A549 (cell line): Measurements from ENCODE around the gene FBLN1. TPM values are rescaled to one million over a fixed set of nuclear protein-coding genes. Genes with fewer than 3 reads are reported as not detected.

Experiments used
- ATAC-seq, 2 experiments: fragments of 200-7000 bp in 1 of 2; fragments of >200 bp in 1 of 2; cut with Nextera tagmentation in 1 of 2; cut with Tn5 transposase in 1 of 2; 3 replicates each; pipeline versions ENCODE4 v1.8.0 to v1.9.1; 2018 to 2020; ENCODE audit warnings: mild to moderate bottlenecking in 1 of 2, moderate library complexity in 1 of 2
- CTCF ChIA-PET: fragments of 300-600 bp; sonication (Branson Sonifier 250); formaldehyde crosslinking; extraction: SDS; loops from one replicate; lab custom pipeline; 2021; ENCODE audit warnings: antibody characterized with exemption, inconsistent platforms; lab: Yijun Ruan, JAX
- POLR2A ChIA-PET: fragments of 350-600 bp; formaldehyde crosslinking; extraction: SDS; loops from one replicate; lab custom pipeline; 2021; ENCODE audit warnings: antibody characterized with exemption, inconsistent platforms; lab: Yijun Ruan, JAX
- DNase-seq, 2 experiments: peaks; one replicate each; pipeline versions ENCODE4 v3.0.0 to v3.0.0-alpha.2; 2011 to 2016; ENCODE audit warnings: low read depth in 1 of 2, low spot score in 1 of 2
- FAIRE-seq: peaks from 2 replicates; lab custom pipeline; 2011; peaks lifted over from hg19 to GRCh38; lab: Jason Lieb, UNC
- H3K27ac ChIP-seq, 2 experiments: fragments of >200 bp; sonication (Bioruptor Twin); formaldehyde crosslinking; 3 replicates each; pipeline ENCODE4 v1.5.1; 2016 to 2017
- H3K4me1 ChIP-seq: fragments of >200 bp; sonication (Bioruptor Twin); formaldehyde crosslinking; 3 replicates; pipeline ENCODE4 v1.6.1; 2016
- H3K4me2 ChIP-seq: fragments of >200 bp; sonication (Bioruptor Twin); formaldehyde crosslinking; 3 replicates; pipeline ENCODE4 v1.6.1; 2016
- H3K4me3 ChIP-seq: fragments of >200 bp; sonication (Bioruptor Twin); formaldehyde crosslinking; 3 replicates; pipeline ENCODE4 v1.5.1; 2016
- H3K9me3 ChIP-seq: fragments of >200 bp; sonication (Bioruptor Twin); formaldehyde crosslinking; 3 replicates; pipeline ENCODE4 v1.6.1; 2016
- CEBPB ChIP-seq, 2 experiments: fragments of >200 bp in 1 of 2; sonication (Bioruptor Twin) in 1 of 2; formaldehyde crosslinking in 1 of 2; IDR thresholded peaks; 2 replicates each; pipeline ENCODE4 v1.6.1; 2012 to 2016
- CHD4 ChIP-seq: fragments of 200-600 bp; sonication (generic); IDR thresholded peaks from 2 replicates; pipeline ENCODE4 v1.6.1; 2016; ENCODE audit warnings: antibody characterized with exemption, mild to moderate bottlenecking, borderline replicate concordance
- E2F6 ChIP-seq: IDR thresholded peaks from 2 replicates; pipeline ENCODE4 v1.6.1; 2012; ENCODE audit warnings: low read depth, borderline replicate concordance
- EHF ChIP-seq: fragments of 250-450 bp; sonication (Bioruptor Pico); IDR thresholded peaks from 2 replicates; pipeline ENCODE4 v1.5.0; 2020; ENCODE audit warnings: mild to moderate bottlenecking
- EHMT2 ChIP-seq: fragments of 200-600 bp; sonication (generic); IDR thresholded peaks from 2 replicates; pipeline ENCODE4 v1.6.1; 2016; ENCODE audit warnings: antibody characterized with exemption, low read depth, mild to moderate bottlenecking, moderate library complexity
- ELK1 ChIP-seq: fragments of 150-350 bp; IDR thresholded peaks from 2 replicates; pipeline ENCODE4 v1.6.1; 2014; ENCODE audit warnings: low read depth, mild to moderate bottlenecking, low read length
- FOSB ChIP-seq: fragments of 250-450 bp; sonication (Bioruptor Pico); IDR thresholded peaks from 2 replicates; pipeline ENCODE4 v1.5.0; 2020; ENCODE audit warnings: mild to moderate bottlenecking, moderate library complexity
- FOSL2 ChIP-seq, 2 experiments: fragments of 450-650 bp in 1 of 2; fragments of >200 bp in 1 of 2; sonication (Bioruptor Twin) in 1 of 2; formaldehyde crosslinking; IDR thresholded peaks; 2 replicates each; pipeline versions ENCODE4 v1.5.0 to v1.6.1; 2016 to 2020; ENCODE audit warnings: mild to moderate bottlenecking in 1 of 2, moderate library complexity in 1 of 2
- GATA3 ChIP-seq: IDR thresholded peaks from 2 replicates; pipeline ENCODE4 v1.6.1; 2012; ENCODE audit warnings: borderline replicate concordance
- HDAC2 ChIP-seq: fragments of 200-600 bp; sonication (generic); IDR thresholded peaks from 2 replicates; pipeline ENCODE4 v1.6.1; 2016
- HEYL ChIP-seq: fragments of 250-450 bp; sonication (Bioruptor Pico); IDR thresholded peaks from 2 replicates; pipeline ENCODE4 v1.8.0; 2021; ENCODE audit warnings: mild to moderate bottlenecking, moderate library complexity
- HOXA7 ChIP-seq: fragments of 250-450 bp; sonication (Bioruptor Pico); IDR thresholded peaks from 2 replicates; pipeline ENCODE4 v1.5.0; 2020; ENCODE audit warnings: mild to moderate bottlenecking, moderate library complexity
- HOXB13 ChIP-seq: fragments of 250-450 bp; sonication (Bioruptor Pico); IDR thresholded peaks from 2 replicates; pipeline ENCODE4 v1.5.0; 2020; ENCODE audit warnings: low read depth, mild to moderate bottlenecking, moderate library complexity
- HOXB5 ChIP-seq: fragments of 250-450 bp; sonication (Bioruptor Pico); IDR thresholded peaks from 2 replicates; pipeline ENCODE4 v1.5.0; 2020; ENCODE audit warnings: mild to moderate bottlenecking, moderate library complexity
- KDM1A ChIP-seq: fragments of 200-600 bp; sonication (generic); IDR thresholded peaks from 2 replicates; pipeline ENCODE4 v1.6.1; 2016; ENCODE audit warnings: low read depth, mild to moderate bottlenecking
- KDM5A ChIP-seq: fragments of 200-600 bp; sonication (generic); IDR thresholded peaks from 2 replicates; pipeline ENCODE4 v1.6.1; 2016; ENCODE audit warnings: antibody characterized with exemption, mild to moderate bottlenecking
- MAX ChIP-seq: IDR thresholded peaks from 2 replicates; pipeline ENCODE4 v1.6.1; 2012
- MYC ChIP-seq: IDR thresholded peaks from 2 replicates; pipeline ENCODE4 v1.6.1; 2012; ENCODE audit warnings: mild to moderate bottlenecking, inconsistent platforms, low read length, improper control_type of control experiment, borderline replicate concordance
- NPAS2 ChIP-seq: fragments of 250-450 bp; sonication (Bioruptor Pico); IDR thresholded peaks from 2 replicates; pipeline ENCODE4 v1.8.0; 2022; ENCODE audit warnings: mild to moderate bottlenecking, moderate library complexity, borderline replicate concordance
- REST ChIP-seq: fragments of 200-600 bp; sonication (generic); IDR thresholded peaks from 2 replicates; pipeline ENCODE4 v1.6.1; 2016; ENCODE audit warnings: antibody characterized with exemption, mild to moderate bottlenecking, moderate library complexity
- SREBF2 ChIP-seq: fragments of 450-650 bp; IDR thresholded peaks from 2 replicates; pipeline ENCODE4 v1.6.1; 2014; ENCODE audit warnings: mild to moderate bottlenecking, moderate library complexity
- TFCP2L1 ChIP-seq: fragments of 250-450 bp; sonication (Bioruptor Pico); IDR thresholded peaks from 2 replicates; pipeline ENCODE4 v1.5.0; 2021; ENCODE audit warnings: mild to moderate bottlenecking
- ZC3H11A ChIP-seq: fragments of 450-650 bp; IDR thresholded peaks from 2 replicates; pipeline ENCODE4 v1.6.1; 2014; ENCODE audit warnings: antibody characterized with exemption, mild to moderate bottlenecking
- ZNF302 ChIP-seq: fragments of 250-450 bp; sonication (Bioruptor Pico); IDR thresholded peaks from 2 replicates; pipeline ENCODE4 v1.9.0; 2021; ENCODE audit warnings: inconsistent platforms, mild to moderate bottlenecking, moderate library complexity
- WGBS: methylation state at CpG from one replicate; pipeline ENCODE4 v1.1.6; 2017; ENCODE audit errors: missing lambda C conversion rate; 5-methylcytosine and 5-hydroxymethylcytosine counted together
- polyA plus RNA-seq, 4 experiments: library from polyadenylated mRNA; depleted of rRNA in 3 of 4; stranded (reverse); fragments of >200 nt; fragmentation: RNase III in 1 of 4; extraction: RNeasy Plus Mini Kit Qiagen cat#74134 plus additional on column Dnase treatment in 1 of 4; gene quantifications; 2 replicates in 3 of 4; 3 replicates in 1 of 4; pipeline ENCODE4 v1.2.3, GENCODE V29; 2011 to 2017

The FBLN1 gene
- polyA plus RNA-seq, 2 of the 4 experiments (the other 2 are of a cell fraction) = 18.2 to 32.7 TPM

GRCh38 chr22:45626198-45626651 is 123.5 kb downstream of the FBLN1 start (continued):
- peak; percentile 78; the same call in 1 of the 2 replicates for TF ChIP-seq ZNF302
- no peak for TF ChIP-seq NPAS2 (CRISPR knock-in tag)
- no peak for TF ChIP-seq FOSL2 (IDR thresholded peaks at IDR 0.05)
- peak; percentile 78 for TF ChIP-seq FOSL2 (CRISPR knock-in tag; IDR thresholded peaks at IDR 0.05)
- peak; percentile 82; the same call in 1 of the 2 replicates for TF ChIP-seq MYC
- TF ChIP-seq EHF (CRISPR knock-in tag) = peak; percentile 80; the same call in 1 of the 2 replicates
- TF ChIP-seq MAX = peak; percentile 91
- peak; percentile 88 for TF ChIP-seq HOXB13 (CRISPR knock-in tag)
- TF ChIP-seq EHMT2 = no peak

- no peak for DNase-seq
- no peak for FAIRE-seq
- POLR2A ChIA-PET = no interaction called here
- Histone ChIP-seq H3K4me2 (no peak overlapping the region; the same call in 2 of the 3 replicates), H3K27ac (peak overlapping the region; percentile 78 to 99), H3K4me3 (no peak overlapping the region), H3K9me3 (0 out of 3 replicates have a peak, but pooled peaks cover 10% of the 10 kb centered on the region), H3K4me1 (peaks cover 37% of the 10 kb centered on the region)
- CTCF ChIA-PET = no interaction called here
- ATAC-seq = no peak
- TF ChIP-seq ELK1 = no peak
- TF ChIP-seq KDM1A = no peak
- no peak for TF ChIP-seq HEYL
- no peak for TF ChIP-seq GATA3
- no peak for TF ChIP-seq ZNF302
- TF ChIP-seq SREBF2 = no peak
- no peak for TF ChIP-seq HOXB13 (CRISPR knock-in tag)
- TF ChIP-seq HOXB5 (CRISPR knock-in tag) = no peak
- TF ChIP-seq FOSB (CRISPR knock-in tag) = no peak
- TF ChIP-seq HOXA7 (CRISPR knock-in tag) = no peak
- TF ChIP-seq ZC3H11A = no peak
- WGBS = 77% methylated on average over 22 of the region's 22 CpGs
Measured at GRCh38 chr22:45627489-45628233, 125.0 kb downstream of the FBLN1 start.

GRCh38 chr22:45628515-45628914 is 125.8 kb downstream of the FBLN1 start:
- H3K4me1 ChIP-seq = peaks cover 44% of the 10 kb centered on the region
- peak overlapping the region; percentile 78 to 99; a peak in 5 of 6 replicates for H3K27ac ChIP-seq
- no peak for FAIRE-seq
- no peak overlapping the region for H3K4me2 ChIP-seq
- TF ChIP-seq KDM5A (no peak), TFCP2L1 (CRISPR knock-in tag) (no peak), CHD4 (no peak), CEBPB (IDR thresholded peaks at IDR 0.05) (no peak), KDM1A (no peak), E2F6 (no peak), HDAC2 (no peak), HOXA7 (CRISPR knock-in tag) (no peak), REST (no peak), ZNF302 (no peak), EHF (CRISPR knock-in tag) (no peak), FOSL2 (IDR thresholded peaks at IDR 0.05) (no peak), FOSL2 (CRISPR knock-in tag; IDR thresholded peaks at IDR 0.05) (no peak)
- TF ChIP-seq, all 56 proteins: peak for 0
- Histone ChIP-seq H3K9me3 (0 out of 3 replicates have a peak, but pooled peaks cover 10% of the 10 kb centered on the region), H3K4me3 (no peak overlapping the region)
- ATAC-seq = no peak
- POLR2A ChIA-PET = no interaction called here
- CTCF ChIA-PET = interaction anchor here (1.0 to 1.6 kb wide), 2 partner anchors 17 to 377 kb away, joined by 3 to 4 read pairs; no protein-coding TSS in a partner anchor
- no peak for DNase-seq
- WGBS = 62% methylated on average over 5 of the region's 5 CpGs
